Lung microvascular endothelial cell (primary cell): ENCODE data around the gene ATP10B. TPM values are rescaled to one million over a fixed set of nuclear protein-coding genes. Genes with fewer than 3 reads are reported as not detected.

Source experiments
- DNase-seq, 2 donors: peaks; one replicate each; pipeline versions ENCODE4 v3.0.0 to v3.0.0-alpha.2; 2010; ENCODE audit warnings: low read depth in 2 of 2
- total RNA-seq: library from RNA; depleted of rRNA; stranded (reverse); fragments of >200 nt; gene quantifications from 2 replicates; pipeline ENCODE4 v1.2.1, GENCODE V29; 2014

The ATP10B gene
- total RNA-seq, 1 donor from 2014 or later = under 0.01 TPM

- no peak for DNase-seq
These were observed 158.1 kb downstream of the ATP10B start for GRCh38 chr5:160693831-160694465.

- DNase-seq = no peak
These were observed 159.7 kb downstream of the ATP10B start for GRCh38 chr5:160692271-160692670.

- DNase-seq = no peak
These were observed 166.3 kb downstream of the ATP10B start for GRCh38 chr5:160685695-160686094.

- no peak for DNase-seq
These were observed 166.8 kb downstream of the ATP10B start for GRCh38 chr5:160685219-160685618.

- DNase-seq = no peak
These were observed 172.3 kb downstream of the ATP10B start for GRCh38 chr5:160679567-160680309.

- DNase-seq = no peak
These were observed 176.0 kb downstream of the ATP10B start for GRCh38 chr5:160675988-160676387.

GRCh38 chr5:160674901-160675300 is 177.1 kb downstream of the ATP10B start:
- DNase-seq = no peak

- DNase-seq = no peak
These were observed 179.5 kb downstream of the ATP10B start for GRCh38 chr5:160672521-160672920.

- DNase-seq = no peak
These were observed 183.7 kb downstream of the ATP10B start for GRCh38 chr5:160668356-160668755.

- no peak for DNase-seq
These were observed 184.9 kb downstream of the ATP10B start for GRCh38 chr5:160667160-160667559.

GRCh38 chr5:160665460-160665859 is 186.6 kb downstream of the ATP10B start:
- no peak for DNase-seq

- no peak for DNase-seq
These were observed 191.9 kb downstream of the ATP10B start for GRCh38 chr5:160660132-160660531.

- no peak for DNase-seq
These were observed 194.2 kb downstream of the ATP10B start for GRCh38 chr5:160657622-160658458.

GRCh38 chr5:160657068-160657507 is 194.9 kb downstream of the ATP10B start:
- no peak for DNase-seq

GRCh38 chr5:160655717-160656116 is 196.3 kb downstream of the ATP10B start:
- DNase-seq = no peak

- no peak for DNase-seq
These were observed 200.0 kb downstream of the ATP10B start for GRCh38 chr5:160651692-160652645.

- DNase-seq = no peak
These were observed 202.7 kb downstream of the ATP10B start for GRCh38 chr5:160649304-160649703.

- no peak for DNase-seq
These were observed 206.0 kb downstream of the ATP10B start for GRCh38 chr5:160646033-160646432.

GRCh38 chr5:160643616-160644240 is 208.3 kb downstream of the ATP10B start:
- DNase-seq = no peak

- DNase-seq = no peak
These were observed 210.6 kb downstream of the ATP10B start for GRCh38 chr5:160641405-160641804.

- no peak for DNase-seq
These were observed 211.6 kb downstream of the ATP10B start for GRCh38 chr5:160640406-160640805.
